Measurements from ENCODE around the gene ZNF341. TPM values are rescaled to one million over a fixed set of nuclear protein-coding genes. Genes with fewer than 3 reads are reported as not detected.

Gene ZNF341
- total and polyA plus RNA-seq, 9 of the 15 experiments (the other 6 are each of a cell fraction or from before 2014, with no cell fraction given) = 0.08 to 2.6 (median 1.0) TPM

GRCh38 chr20:33732166-33732970 lies 572 bp downstream of the ZNF341 start (continued):
- TF ChIP-seq E4F1 (CRISPR knock-in tag; IDR thresholded peaks at IDR 0.05; ENCODE audit: borderline replicate concordance) (no peak), HBP1 (CRISPR knock-in tag; IDR thresholded peaks at IDR 0.05) (no peak), CREB3 (tag; conservative IDR thresholded peaks at IDR 0.05; ENCODE audit: low read depth) (peak; percentile 57; the same call in 1 of the 2 replicates), HMBOX1 (IDR thresholded peaks at IDR 0.05) (no peak), ZNF217 (CRISPR knock-in tag; IDR thresholded peaks at IDR 0.05) (no peak), ATF4 (CRISPR knock-in tag; IDR thresholded peaks at IDR 0.05) (no peak; the same call in 1 of the 2 replicates), GABPB1 (CRISPR knock-in tag; IDR thresholded peaks at IDR 0.05) (no peak; the same call in none of the 2 replicates), POLR3A (IDR thresholded peaks at IDR 0.05; ENCODE audit: borderline replicate concordance, extremely low read depth, insufficient read depth, insufficient read length) (no peak), NFIX (CRISPR knock-in tag; IDR thresholded peaks at IDR 0.05; ENCODE audit: low read depth) (no peak), NEUROD1 (IDR thresholded peaks at IDR 0.05; ENCODE audit: borderline replicate concordance, low read depth, low read length, partially characterized antibody) (peak; percentile 98), BCLAF1 (IDR thresholded peaks at IDR 0.05; ENCODE audit: borderline replicate concordance in 1 of 2, control insufficient read depth in 1 of 2, low read depth in 2 of 2, low read length in 1 of 2) (peak in 1 of 2 experiments; percentile 28; a peak in 1 of 4 replicates), GTF2B (IDR thresholded peaks at IDR 0.05; ENCODE audit: extremely low read depth, insufficient read length) (no peak), POLR2H (tag; IDR thresholded peaks at IDR 0.05; ENCODE audit: low read depth) (no peak; the same call in 1 of the 2 replicates)

Measured in K562 (cell line).